DND-41 (cell line): ENCODE measurements around the gene SLC6A17.

ENCODE experiments used
- ATAC-seq: fragments of 200-7000 bp; cut with Tn5 transposase; 3 replicates; pipeline ENCODE4 v1.9.1; 2021; ENCODE audit warnings: low read depth; ENCODE audit not compliant: insufficient read depth
- DNase-seq: peaks from one replicate; pipeline ENCODE4 v3.0.0-alpha.2; 2020
- H2AFZ ChIP-seq: 2 replicates; pipeline ENCODE4 v1.6.0; 2012; ENCODE audit warnings: low read depth, low read length
- H3K27ac ChIP-seq: 2 replicates; pipeline ENCODE4 v1.5.1; 2012; ENCODE audit warnings: low read length, inconsistent platforms
- H3K27me3 ChIP-seq: fragments of 200-600 bp; sonication (generic); 2 replicates; pipeline ENCODE4 v1.6.0; 2012; ENCODE audit warnings: low read length, mild to moderate bottlenecking, inconsistent platforms; ENCODE audit not compliant: insufficient read depth, poor library complexity
- H3K36me3 ChIP-seq: 2 replicates; pipeline ENCODE4 v1.5.1; 2012; ENCODE audit warnings: low read length, inconsistent platforms; ENCODE audit not compliant: insufficient read depth
- H3K4me1 ChIP-seq: 2 replicates; pipeline ENCODE4 v1.5.1; 2012; ENCODE audit warnings: mild to moderate bottlenecking, low read length; ENCODE audit not compliant: insufficient read depth
- H3K4me2 ChIP-seq: 2 replicates; pipeline ENCODE4 v1.6.0; 2012; ENCODE audit warnings: mild to moderate bottlenecking, moderate library complexity, low read length, inconsistent platforms; ENCODE audit not compliant: insufficient read depth
- H3K4me3 ChIP-seq, 2 experiments: fragments of 200-600 bp in 1 of 2; shearing (Covaris generic) in 1 of 2; 2 replicates each; pipeline ENCODE4 v1.5.1; 2012 to 2016; ENCODE audit warnings: inconsistent platforms in 2 of 2, low read length in 2 of 2, mild to moderate bottlenecking in 2 of 2, low read depth in 1 of 2, moderate library complexity in 1 of 2
- H3K79me2 ChIP-seq: 2 replicates; pipeline ENCODE4 v1.6.0; 2012; ENCODE audit warnings: low read length, inconsistent platforms; ENCODE audit not compliant: insufficient read depth
- H3K9ac ChIP-seq: 2 replicates; pipeline ENCODE4 v1.6.0; 2012; ENCODE audit warnings: low read depth, mild to moderate bottlenecking, inconsistent platforms, low read length, moderate library complexity
- H3K9me3 ChIP-seq: 2 replicates; pipeline ENCODE4 v1.5.1; 2012; ENCODE audit warnings: low read length, moderate library complexity, mild to moderate bottlenecking, inconsistent platforms; ENCODE audit not compliant: insufficient read depth, severe bottlenecking
- H4K20me1 ChIP-seq: 2 replicates; pipeline ENCODE4 v1.6.0; 2012; ENCODE audit warnings: low read length; ENCODE audit not compliant: insufficient read depth
- EZH2 ChIP-seq: IDR thresholded peaks from 3 replicates; pipeline ENCODE4 v1.6.1; 2012; ENCODE audit warnings: borderline replicate concordance, low read depth, mild to moderate bottlenecking, moderate library complexity, low read length, inconsistent platforms; ENCODE audit not compliant: severe bottlenecking
- TF ChIP-seq, protein P1 (sequence below): IDR thresholded peaks from 2 replicates; pipeline ENCODE4 v1.5.1; 2012; ENCODE audit warnings: borderline replicate concordance, low read length, moderate library complexity, mild to moderate bottlenecking; ENCODE audit not compliant: poor library complexity, severe bottlenecking; ENCODE audit errors: extremely low read depth

Gene SLC6A17

DNA sequence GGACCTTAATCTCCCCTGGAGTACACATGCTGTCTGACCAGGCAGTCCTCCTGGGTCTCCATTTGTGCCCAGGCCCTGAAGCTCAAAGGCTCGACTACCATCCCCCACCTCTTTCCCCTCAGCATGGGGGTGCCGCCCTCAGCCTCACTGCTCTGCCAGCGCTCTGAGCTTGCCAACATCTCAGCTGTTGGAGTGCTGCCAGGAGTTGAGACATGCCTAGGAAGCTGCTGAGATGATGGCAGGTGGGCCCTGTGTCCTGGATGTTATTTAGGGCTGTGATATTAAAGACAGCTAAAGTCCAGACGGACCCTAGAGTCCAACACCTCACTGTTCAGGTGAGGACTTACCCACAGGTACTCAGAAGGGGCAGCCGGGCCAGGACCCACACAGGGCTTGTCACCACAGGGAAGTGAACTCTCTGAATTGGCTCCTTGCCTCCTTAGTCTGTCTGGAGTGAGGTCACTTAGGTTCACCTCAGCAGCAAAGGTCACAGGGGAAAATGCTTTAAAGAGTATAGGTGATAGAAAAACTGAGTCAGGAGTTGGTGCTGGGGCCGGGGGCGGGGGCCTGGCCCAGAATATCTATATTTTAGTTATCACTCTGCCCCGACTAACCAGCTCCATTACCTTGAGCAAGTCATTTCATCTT, 40.1 kb downstream of the SLC6A17 start:
- H3K9me3 ChIP-seq: no peaks in the 10 kb centered on the region
- no peak overlapping the region for H2AFZ ChIP-seq
- no peaks in the 10 kb centered on the region for H3K4me1 ChIP-seq
- H3K36me3 ChIP-seq: no peaks in the 10 kb centered on the region
- no peak overlapping the region for H3K4me3 ChIP-seq
- H3K9ac ChIP-seq: no peak overlapping the region
- H3K79me2 ChIP-seq: no peaks in the 10 kb centered on the region
- H3K4me2 ChIP-seq: no peak overlapping the region
- H3K27ac ChIP-seq: no peak overlapping the region
- TF ChIP-seq, protein P1, sequence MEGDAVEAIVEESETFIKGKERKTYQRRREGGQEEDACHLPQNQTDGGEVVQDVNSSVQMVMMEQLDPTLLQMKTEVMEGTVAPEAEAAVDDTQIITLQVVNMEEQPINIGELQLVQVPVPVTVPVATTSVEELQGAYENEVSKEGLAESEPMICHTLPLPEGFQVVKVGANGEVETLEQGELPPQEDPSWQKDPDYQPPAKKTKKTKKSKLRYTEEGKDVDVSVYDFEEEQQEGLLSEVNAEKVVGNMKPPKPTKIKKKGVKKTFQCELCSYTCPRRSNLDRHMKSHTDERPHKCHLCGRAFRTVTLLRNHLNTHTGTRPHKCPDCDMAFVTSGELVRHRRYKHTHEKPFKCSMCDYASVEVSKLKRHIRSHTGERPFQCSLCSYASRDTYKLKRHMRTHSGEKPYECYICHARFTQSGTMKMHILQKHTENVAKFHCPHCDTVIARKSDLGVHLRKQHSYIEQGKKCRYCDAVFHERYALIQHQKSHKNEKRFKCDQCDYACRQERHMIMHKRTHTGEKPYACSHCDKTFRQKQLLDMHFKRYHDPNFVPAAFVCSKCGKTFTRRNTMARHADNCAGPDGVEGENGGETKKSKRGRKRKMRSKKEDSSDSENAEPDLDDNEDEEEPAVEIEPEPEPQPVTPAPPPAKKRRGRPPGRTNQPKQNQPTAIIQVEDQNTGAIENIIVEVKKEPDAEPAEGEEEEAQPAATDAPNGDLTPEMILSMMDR: no peak
- TF ChIP-seq EZH2: no peak
- no peaks in the 10 kb centered on the region for H4K20me1 ChIP-seq
- no peak for ATAC-seq
- peaks cover 36% of the 10 kb centered on the region for H3K27me3 ChIP-seq
- no peak for DNase-seq

DNA sequence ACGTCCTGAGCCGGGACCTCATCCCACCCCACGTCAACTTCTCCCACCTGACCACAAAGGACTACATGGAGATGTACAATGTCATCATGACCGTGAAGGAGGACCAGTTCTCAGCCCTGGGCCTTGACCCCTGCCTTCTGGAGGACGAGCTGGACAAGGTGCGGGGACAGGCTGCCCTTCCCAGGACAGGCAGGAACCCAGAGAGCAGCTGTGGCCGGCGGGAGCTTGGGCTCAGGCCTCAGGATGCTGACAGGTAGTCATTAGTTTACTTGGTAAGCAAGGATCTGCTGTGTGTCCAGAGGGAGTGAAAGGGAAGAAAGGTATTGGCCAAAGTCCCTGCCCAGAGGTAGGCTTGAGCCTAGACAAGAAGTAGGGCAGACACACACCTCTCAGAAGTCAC, 42.2 kb downstream of the SLC6A17 start:
- no peak for ATAC-seq
- no peaks in the 10 kb centered on the region for H4K20me1 ChIP-seq

DNA sequence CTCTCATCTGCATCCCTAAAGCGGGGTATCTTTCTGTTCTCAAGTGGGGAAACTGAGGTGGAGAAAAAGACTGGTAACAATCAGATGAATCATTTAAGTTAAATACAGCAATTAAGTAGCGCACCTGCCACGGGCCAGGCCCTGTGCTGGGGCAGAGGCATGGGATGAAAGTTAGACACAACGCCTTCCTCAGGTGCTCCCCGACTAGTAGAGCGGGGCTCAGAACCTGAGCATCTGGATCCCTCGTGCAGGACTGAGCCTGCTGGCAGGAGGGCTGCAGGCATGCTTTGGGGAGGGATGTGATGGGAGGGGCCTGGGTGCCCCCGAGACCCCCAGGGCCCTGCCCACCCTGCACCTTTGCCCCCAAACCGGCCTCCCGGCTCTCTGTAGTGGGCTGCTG, 44.9 kb downstream of the SLC6A17 start:
- Histone ChIP-seq H3K27ac (no peak overlapping the region), H3K79me2 (no peaks in the 10 kb centered on the region), H2AFZ (no peak overlapping the region), H4K20me1 (no peaks in the 10 kb centered on the region), H3K4me3 (no peak overlapping the region), H3K9me3 (no peaks in the 10 kb centered on the region), H3K36me3 (no peaks in the 10 kb centered on the region), H3K4me1 (no peaks in the 10 kb centered on the region), H3K27me3 (peaks cover 7% of the 10 kb centered on the region), H3K4me2 (no peak overlapping the region), H3K9ac (no peak overlapping the region)
- DNase-seq: no peak
- TF ChIP-seq, protein P1: no peak
- no peak for ATAC-seq

More for the DNA sequence above, 42.2 kb downstream of the SLC6A17 start:
- H3K4me1 ChIP-seq: no peaks in the 10 kb centered on the region
- no peak overlapping the region for H3K9ac ChIP-seq
- peaks cover 23% of the 10 kb centered on the region for H3K27me3 ChIP-seq
- no peak overlapping the region for H2AFZ ChIP-seq
- H3K4me3 ChIP-seq: no peak overlapping the region
- H3K27ac ChIP-seq: no peak overlapping the region
- no peak for DNase-seq
- no peak overlapping the region for H3K4me2 ChIP-seq
- TF ChIP-seq, protein P1: no peak
- no peak for TF ChIP-seq EZH2
- H3K36me3 ChIP-seq: no peaks in the 10 kb centered on the region
- no peaks in the 10 kb centered on the region for H3K9me3 ChIP-seq
- no peaks in the 10 kb centered on the region for H3K79me2 ChIP-seq
